Measurements from ENCODE around the gene ICAM5.
A peak's percentile ranks its signal among the peaks of the same experiment; 100 is the strongest.
"Not testable (repeated sequence)": the region's sequence is repeated elsewhere in the genome, so short reads cannot be mapped to it uniquely, and the experiment has no call there.

ICAM5 gene, protein sequence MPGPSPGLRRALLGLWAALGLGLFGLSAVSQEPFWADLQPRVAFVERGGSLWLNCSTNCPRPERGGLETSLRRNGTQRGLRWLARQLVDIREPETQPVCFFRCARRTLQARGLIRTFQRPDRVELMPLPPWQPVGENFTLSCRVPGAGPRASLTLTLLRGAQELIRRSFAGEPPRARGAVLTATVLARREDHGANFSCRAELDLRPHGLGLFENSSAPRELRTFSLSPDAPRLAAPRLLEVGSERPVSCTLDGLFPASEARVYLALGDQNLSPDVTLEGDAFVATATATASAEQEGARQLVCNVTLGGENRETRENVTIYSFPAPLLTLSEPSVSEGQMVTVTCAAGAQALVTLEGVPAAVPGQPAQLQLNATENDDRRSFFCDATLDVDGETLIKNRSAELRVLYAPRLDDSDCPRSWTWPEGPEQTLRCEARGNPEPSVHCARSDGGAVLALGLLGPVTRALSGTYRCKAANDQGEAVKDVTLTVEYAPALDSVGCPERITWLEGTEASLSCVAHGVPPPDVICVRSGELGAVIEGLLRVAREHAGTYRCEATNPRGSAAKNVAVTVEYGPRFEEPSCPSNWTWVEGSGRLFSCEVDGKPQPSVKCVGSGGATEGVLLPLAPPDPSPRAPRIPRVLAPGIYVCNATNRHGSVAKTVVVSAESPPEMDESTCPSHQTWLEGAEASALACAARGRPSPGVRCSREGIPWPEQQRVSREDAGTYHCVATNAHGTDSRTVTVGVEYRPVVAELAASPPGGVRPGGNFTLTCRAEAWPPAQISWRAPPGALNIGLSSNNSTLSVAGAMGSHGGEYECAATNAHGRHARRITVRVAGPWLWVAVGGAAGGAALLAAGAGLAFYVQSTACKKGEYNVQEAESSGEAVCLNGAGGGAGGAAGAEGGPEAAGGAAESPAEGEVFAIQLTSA

GRCh38 chr19:10289836-10290356, at the start of gene ICAM5:
Gene ICAM5, plus strand, starts transcription at chr19:10289952. Its CDS starts 92 bp downstream, at chr19:10290044.
- DNase-seq (ENCODE audit: low read depth), result no peak

DNA sequence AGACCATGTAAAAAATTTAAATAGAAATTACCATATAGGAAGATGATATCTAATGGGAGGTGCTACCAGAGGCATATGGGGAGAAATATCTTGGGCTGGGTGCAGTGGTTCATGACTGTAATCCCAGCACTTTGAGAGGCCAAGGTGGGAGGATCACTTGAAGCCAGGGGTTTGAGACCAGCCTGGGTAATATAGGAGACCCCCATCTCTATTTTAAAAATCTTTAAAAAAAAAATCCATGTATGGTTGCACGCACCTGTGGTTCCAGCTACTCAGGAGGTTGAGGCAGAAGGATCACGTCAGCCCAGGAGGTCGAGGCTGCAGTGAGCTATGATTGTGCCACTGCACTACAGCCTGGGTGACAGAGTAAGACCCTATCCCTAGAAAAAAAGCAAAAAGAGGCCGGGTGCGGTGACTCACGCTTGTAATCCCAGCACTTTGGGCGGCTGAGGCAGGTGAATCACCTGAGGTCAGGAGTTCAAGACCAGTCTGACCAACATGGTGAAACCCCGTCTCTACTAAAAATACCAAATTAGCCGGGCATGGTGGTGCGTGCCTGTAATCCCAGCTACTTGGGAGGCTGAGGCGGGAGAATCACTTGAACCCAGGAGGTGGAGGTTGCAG, 47.8 kb upstream of the ICAM5 start:
- not testable (repeated sequence) for DNase-seq (ENCODE audit: low read depth)

DNA sequence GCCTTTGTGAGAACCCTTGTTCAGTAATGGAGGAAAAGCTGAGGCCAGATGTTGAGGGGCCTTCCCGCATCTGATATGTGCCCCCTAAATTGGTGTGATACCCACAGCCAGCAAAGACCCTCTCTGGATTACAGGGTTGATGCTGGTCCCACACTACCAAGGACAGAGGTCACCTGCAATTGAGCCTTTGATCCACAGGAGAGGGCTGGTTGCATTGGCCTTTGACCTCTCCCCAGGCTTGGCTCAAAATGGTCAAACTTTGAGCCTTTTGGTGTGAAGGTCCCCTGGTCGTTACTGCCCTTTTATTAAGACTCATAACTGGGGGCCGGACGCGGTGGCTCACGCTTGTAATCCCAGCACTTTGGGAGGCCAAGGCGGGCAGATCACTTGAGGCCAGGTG, 46.1 kb upstream of the ICAM5 start:
- DNase-seq (ENCODE audit: low read depth), result no peak

DNA sequence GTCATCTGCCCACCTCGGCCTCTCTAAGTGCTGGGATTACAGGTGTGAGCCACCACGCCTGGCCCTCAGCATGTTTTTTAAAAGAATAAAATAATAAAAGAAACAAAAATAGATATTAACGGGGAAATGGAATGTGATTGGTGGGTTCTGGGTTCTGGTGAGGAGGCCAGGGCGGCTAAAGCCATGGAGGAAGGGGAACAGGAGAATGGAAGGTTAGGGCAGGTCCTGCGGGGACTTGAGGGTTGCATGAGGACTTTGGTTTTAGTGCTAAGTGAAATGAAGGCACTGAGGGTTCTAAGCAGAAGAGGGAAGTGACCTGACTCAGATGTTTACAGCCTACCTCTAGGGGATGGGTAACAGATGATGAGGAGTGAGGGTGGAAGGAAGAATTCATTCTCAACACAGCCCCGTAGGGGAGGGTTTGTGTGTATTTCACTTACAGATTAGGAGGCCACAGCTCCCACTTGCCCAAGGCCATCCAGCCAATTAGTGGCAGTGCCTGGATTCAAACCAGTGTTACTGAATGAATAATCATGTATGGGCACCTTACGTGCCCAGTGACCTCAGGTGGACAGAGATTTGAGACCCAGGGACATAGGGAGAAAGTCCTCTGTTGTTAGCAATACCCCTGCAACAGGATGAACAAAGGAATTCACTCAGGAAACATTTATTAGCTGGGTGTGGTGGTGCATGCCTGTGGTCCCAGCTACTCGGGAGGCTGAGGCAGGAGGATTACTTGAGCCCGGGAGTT, 44.4 kb upstream of the ICAM5 start:
- no peak for DNase-seq (ENCODE audit: low read depth)

- DNase-seq (ENCODE audit: low read depth), result no peak
Measured at GRCh38 chr19:10246511-10246910, 43.2 kb upstream of the ICAM5 start.

DNA sequence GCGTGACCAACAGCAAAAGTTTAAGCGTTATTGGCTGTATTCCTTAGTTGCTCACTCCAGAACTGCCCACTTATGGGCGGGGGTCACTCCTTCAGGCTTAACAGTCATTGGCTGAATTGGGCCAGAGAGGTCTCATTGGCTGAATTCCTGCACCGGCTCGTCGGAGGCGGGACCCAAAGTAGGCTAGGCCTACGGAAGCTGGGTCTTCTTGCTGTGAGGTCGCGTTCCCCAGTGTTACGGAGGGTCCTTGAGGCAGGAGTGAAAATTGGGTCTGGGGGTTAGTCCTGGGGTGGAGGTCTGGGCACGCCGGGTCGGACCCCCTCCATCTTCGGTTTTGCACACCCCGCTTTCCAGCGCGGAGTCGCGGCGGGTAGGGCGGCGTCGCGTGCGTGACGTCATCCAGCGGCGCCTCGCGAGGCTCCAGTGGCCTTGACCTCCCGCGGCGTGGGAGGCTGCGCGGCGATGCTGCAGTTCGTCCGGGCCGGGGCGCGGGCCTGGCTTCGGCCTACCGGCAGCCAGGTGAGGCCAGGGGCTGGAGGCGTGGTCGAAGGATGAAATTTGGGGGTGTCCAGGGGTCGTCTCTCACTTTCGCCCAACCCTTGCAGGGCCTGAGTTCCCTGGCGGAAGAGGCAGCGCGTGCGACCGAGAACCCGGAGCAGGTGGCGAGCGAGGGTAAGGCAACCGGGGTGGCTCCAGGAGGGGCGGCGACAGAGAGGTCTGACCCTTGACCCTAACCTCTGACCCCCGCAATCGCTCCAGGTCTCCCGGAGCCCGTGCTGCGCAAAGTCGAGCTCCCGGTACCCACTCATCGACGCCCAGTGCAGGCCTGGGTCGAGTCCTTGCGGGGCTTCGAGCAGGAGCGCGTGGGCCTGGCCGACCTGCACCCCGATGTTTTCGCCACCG, 37.7 kb upstream of the ICAM5 start, which contains the start of gene MRPL4:
Gene MRPL4 (plus strand): TSS at position 423 of the 903 bp plus-strand sequence. CDS start 40 bp downstream, at position 463.
- peak; percentile 95 for DNase-seq (ENCODE audit: low read depth)

- DNase-seq (ENCODE audit: low read depth), result no peak
Measured at GRCh38 chr19:10252707-10253106, 37.0 kb upstream of the ICAM5 start.

DNA sequence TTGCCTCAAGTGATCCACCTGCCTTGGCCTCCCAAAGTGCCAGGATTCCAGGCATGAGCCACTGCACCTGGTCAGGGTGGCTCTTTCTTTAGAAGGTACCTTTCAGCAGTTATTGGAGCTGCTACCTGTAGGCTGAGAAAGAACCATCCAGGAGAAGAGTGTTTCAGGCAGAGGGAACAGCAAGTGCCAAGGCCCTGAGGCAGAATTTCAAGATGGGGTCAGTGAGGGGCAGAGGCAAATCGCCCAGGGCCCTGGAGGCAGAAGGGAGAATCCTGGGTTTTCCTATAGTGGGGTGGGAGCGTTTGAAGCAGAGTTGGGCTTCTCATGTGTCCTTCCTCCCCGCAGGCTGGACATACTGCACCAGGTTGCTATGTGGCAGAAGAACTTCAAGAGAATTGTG, 35.5 kb upstream of the ICAM5 start:
- DNase-seq (ENCODE audit: low read depth), result no peak

GRCh38 chr19:10255358-10255757, 34.4 kb upstream of the ICAM5 start:
- DNase-seq (ENCODE audit: low read depth), result no peak

DNA sequence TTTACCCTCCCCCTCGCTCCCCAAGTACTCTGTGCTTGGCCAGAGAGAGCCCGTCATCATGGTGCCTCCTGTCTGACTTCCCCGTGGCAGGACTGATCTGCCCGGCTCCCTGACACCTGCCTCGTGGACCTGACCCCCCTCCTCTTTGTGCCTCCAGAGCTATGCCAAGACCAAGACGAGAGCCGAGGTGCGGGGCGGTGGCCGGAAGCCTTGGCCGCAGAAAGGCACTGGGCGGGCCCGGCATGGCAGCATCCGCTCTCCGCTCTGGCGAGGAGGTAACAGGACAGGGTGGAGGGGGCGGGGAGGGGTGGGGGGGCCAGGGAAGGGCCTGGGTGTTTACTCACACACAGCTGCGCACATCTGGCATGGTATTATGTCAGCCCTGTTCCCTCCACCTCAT, 33.2 kb upstream of the ICAM5 start:
- DNase-seq (ENCODE audit: low read depth), result no peak

GRCh38 chr19:10256970-10257615, 32.7 kb upstream of the ICAM5 start:
- no peak for DNase-seq (ENCODE audit: low read depth)

DNA sequence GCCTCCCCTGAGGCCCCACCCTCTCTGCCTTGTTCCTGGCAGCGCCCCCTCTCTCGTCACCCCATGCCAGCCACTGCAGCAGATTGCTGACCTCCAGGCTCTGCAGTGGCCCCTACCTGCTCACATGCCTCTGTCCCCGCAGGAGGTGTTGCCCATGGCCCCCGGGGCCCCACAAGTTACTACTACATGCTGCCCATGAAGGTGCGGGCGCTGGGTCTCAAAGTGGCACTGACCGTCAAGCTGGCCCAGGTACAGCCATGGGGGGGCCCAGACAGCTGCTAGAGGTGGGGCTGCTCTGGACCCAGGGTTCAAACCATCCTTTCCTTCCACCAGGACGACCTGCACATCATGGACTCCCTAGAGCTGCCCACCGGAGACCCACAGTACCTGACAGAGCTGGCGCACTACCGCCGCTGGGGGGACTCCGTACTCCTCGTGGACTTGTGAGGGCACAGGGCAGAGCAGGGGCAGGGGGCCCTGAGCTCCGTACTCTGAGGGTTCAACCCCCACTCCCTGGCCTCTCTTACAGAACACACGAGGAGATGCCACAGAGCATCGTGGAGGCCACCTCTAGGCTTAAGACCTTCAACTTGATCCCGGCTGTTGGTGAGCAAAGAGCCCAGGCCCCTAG, 31.6 kb upstream of the ICAM5 start:
- DNase-seq (ENCODE audit: low read depth), result no peak

DNA sequence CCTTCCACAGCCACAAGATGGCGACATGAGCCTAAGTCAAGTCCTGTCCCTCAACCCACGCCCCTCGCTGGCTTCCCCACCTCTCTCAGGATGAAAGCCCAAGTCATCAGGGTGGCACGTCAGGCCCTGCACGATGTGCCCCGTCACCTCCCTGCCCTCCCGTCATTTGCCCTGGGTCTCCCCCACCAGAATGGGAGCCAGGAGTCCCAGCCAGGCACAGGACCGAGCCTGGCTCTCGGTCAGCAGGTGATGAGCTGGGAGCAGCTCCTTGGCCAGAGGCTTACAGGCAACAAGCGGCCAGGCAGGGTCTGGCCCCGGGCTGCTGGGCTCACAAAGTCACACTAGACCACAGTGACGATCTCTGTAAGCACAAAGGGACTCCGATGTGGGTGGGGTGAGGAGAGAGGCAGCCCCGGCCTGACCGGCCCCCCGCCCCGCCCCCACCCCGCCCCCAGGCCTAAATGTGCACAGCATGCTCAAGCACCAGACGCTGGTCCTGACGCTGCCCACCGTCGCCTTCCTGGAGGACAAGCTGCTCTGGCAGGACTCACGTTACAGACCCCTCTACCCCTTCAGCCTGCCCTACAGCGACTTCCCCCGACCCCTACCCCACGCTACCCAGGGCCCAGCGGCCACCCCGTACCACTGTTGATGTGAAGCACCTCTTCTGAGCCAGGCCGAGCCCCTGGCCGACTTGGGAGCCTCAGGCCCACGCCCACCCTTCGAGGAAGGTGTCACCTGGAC, 30.4 kb upstream of the ICAM5 start:
- peak; percentile 83 for DNase-seq (ENCODE audit: low read depth)

GRCh38 chr19:10260141-10260584, 29.6 kb upstream of the ICAM5 start:
- peak; percentile 30 for DNase-seq (ENCODE audit: low read depth)

GRCh38 chr19:10262771-10263170, 27.0 kb upstream of the ICAM5 start:
- DNase-seq (ENCODE audit: low read depth), result no peak

- no peak for DNase-seq (ENCODE audit: low read depth)
Measured at GRCh38 chr19:10266706-10267105, 23.0 kb upstream of the ICAM5 start.

DNA sequence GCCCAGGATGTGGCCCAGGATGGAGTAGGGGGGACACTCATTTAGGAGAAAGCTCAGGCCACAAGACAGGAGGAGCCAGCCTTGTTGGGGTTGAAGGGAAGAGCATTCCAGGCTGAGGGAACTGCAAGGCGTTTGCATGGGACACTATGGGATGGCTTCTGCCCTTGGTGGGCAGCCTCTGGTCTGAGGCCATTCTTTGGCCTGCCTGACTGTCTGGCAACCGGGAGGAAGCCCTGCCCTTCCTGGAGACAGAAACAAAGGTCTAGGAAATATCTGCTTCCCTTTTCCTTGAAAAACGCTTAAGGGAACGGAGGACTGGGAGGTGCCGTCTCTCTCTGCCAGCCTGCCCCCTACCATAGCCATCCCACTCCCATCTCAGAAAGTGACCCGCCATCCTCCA, 21.7 kb upstream of the ICAM5 start:
- no peak for DNase-seq (ENCODE audit: low read depth)

GRCh38 chr19:10269333-10270179, 20.2 kb upstream of the ICAM5 start:
- peak; percentile 81 for DNase-seq (ENCODE audit: low read depth)

Measured in stimulated activated CD8-positive, alpha-beta memory T cell treated with anti-CD3 and anti-CD28 coated beads, Interleukin-4, amount 100 ng/mL, for 24 hours (primary cell).